GM21447 (cell line): ENCODE data around the gene SLC4A7.
A peak's percentile ranks its signal among the peaks of the same experiment; 100 is the strongest.
"Not testable (repeated sequence)": the region's sequence is repeated elsewhere in the genome, so short reads cannot be mapped to it uniquely, and the experiment has no call there.

Experiments
- ATAC-seq: cut with Tn5 transposase; IDR thresholded peaks from one replicate; pipeline ENCODE4 v1.9.1; 2021; ENCODE audit not compliant: unreplicated experiment

SLC4A7 gene

DNA sequence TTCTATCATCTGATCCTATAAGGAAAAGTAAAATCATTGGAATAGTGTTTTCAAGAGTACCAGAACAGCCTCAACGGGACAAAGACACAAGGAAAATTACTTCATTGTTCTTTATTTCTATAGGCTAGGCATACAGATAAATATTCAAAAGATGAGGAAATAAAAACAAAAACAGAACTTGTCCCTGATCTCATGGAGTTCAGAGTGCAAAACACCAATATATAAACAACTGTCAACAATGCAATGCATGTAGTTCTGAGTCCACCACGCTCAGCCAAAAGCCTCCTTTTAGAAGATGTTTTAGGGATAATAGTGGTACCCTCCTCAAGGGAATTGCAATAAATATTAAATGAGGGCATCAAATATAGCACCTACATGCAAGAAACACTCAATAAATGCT is 4.6 kb upstream of the SLC4A7 start:
- ATAC-seq = no peak

DNA sequence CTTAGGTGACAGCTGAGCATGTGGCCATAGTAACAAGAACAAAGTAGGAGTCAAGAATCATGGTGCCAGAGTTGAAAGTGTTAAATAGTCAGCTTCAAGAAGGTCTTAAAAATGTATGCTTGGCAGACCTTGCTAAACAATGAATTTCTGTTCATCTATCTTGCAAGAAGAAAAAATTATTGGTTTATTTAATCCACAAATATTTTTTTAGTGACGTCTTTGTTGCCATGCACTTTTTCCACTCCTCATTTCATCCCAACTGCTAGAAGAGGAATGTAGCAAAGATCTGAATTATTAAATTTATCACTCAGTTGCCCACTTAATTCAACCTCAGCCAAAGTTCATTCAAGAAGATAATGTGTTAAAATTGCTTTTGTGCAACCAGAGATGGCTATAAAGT is 3.2 kb upstream of the SLC4A7 start:
- ATAC-seq = no peak

DNA sequence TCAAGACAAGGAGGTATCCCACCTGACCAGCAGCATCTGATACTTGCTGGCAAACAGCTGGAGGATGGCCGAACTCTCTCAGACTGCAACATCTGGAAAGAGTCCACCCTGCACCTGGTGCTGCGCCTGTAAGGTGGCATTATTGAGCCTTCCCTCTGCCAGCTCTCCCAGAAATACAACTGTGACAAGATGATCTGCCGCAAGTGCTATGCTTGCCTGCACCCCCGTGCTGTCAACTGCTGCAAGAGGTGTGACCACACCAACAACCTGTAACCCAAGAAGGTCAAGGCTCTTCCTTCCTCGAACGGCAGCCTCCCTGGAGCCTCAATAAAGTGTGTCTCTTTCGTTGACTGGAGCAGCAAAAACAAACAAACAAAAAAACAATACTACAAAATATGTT is 2.2 kb upstream of the SLC4A7 start:
- ATAC-seq = no peak

DNA sequence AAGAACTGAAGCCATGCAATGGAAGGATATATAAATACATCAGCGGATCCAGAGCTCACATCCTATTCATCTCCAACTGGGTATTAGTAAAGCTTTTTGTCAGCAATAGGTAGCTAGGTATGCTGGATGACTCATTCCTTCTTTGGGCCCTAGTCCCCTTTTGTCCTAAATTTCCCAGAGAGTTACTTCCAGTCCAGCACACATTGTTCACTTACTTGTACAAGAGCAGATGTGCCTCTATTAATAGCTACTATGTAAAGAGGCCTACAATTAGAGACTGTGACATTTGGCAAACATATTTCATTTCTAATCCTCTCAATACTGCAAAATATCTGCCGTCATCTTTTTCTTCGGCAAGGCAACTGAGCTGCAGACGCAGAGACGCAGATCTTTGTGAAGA is 1.7 kb upstream of the SLC4A7 start:
- no peak for ATAC-seq

DNA sequence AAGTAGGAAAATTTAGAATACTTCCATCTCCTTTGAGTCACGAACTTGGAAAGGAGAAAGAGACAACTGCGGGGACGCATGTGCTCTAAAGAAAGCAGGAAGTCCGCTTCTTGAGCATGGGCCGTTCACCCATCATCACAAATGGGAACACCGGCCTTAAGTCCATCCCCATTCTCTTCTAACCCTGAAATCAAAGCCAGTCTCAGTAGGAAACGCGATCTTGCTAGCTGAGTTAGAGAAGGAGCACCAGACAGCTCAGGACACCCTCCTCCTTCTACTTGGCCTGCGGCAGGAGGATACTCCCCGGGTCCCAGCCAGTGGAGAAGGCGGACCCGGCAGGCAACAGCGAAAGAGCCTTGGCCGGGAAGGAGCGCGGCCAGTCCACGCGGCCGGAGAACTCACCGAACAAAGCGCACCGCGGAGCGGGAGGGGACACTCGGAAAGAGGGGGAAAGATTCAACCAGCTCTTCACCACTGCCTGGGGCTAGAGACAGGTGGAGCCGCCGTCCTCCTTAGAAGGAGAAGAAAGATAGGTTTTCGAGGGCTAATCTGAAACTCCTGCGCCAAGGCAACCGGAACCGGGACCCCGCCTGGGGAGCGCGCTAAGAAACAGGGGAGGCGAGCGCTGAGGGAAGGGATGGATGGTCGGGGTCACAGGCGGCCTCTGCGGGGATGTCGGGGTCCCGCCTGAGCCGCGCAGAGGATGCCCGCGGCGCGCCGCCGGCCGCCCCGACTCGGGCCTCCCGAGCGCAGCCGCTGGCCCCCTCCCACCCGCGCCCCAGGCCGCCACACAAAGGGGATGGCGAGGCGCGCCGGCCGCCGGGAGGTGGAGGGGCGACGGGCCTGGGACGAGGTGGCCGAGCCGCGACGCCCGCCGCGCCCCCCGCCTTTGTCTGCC is 818 bp downstream of the SLC4A7 start:
- peak; percentile 30 for ATAC-seq

DNA sequence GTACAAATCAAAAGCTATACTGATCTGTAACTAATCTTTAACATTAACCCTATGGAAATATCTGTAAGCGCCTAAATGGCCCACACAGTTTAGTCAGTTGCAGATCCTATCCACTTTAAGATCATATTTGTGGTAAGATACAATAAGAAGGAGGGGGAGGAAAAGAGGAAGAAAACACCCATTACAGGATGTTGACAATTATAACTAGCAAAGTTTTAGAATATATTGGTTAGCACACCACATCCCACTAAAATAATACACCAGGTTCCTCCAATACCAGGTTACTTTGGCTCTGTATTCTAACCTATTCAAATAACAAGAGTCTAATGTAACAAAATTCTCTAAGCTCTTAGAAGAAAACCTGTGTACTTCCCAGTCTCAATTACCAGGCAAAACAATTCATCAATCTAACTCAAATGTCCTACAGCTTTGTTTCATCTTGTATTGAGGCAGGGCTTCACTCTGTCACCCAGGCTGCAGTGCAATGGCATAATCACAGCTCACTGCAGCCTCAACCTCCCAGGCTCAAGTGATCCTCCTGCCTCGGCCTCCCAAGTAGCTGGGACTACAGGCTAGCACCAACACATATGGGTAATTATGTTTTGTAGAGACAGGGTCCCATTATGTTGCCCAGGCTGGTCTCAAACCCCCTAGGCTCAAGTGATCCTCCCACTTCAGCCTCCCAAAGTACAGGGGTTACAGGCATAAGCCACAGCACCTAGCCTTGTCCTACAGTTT is 4.2 kb downstream of the SLC4A7 start:
- no peak for ATAC-seq

DNA sequence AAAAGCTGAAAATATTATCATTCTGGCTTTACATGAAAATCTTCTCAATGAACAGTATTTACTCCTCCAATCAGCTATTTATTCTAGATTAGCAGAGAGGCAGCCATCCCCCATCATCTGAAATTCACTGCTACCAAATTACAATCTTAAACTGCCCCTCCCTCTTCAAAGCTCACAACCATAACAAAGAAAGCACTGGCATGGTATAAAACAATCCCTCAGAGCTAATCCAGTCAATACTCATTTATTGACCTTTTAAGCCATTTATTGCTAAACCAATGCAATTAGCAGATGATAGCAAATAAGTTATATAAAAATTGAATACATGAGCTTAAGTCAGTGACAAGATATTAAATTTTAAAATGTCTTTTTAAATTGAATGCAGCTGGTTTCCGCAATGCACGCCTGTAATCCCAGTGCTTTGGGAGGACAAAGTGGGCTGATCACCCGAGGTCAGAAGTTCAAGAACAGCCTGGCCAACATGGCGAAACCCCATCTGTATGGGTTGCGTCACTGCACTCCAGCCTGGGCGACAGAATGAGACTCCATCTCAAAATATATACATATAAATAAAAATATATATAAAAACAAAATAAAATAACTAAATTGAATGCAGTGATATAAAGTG is 12.1 kb downstream of the SLC4A7 start:
- ATAC-seq = no peak

DNA sequence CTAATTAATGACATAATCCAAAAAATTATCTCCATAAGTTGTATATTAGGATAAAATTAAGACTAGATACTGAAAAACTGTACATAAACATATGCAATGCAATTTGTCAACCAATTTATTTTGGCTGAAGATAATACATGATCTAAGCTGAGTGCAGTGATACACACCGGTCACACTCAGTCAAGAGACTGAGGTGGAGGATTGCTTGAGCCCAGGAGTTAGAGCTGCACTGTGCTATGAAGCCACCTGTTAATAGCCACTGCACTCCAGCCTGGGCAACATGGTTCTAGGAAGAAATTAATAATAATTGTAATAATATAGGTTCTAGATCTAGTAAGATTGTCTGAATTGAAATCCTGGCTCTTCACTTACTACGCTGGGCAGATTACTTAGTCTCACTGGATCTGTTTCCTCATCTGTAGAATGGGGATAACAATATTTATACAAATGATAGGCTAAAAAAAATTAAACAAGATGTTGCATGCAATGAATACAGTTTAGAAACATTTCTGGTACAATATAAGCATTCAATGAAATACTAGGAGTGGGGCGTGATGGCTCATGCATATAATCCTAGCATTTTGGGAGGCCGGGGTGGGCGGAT is 15.8 kb downstream of the SLC4A7 start:
- no peak for ATAC-seq

DNA sequence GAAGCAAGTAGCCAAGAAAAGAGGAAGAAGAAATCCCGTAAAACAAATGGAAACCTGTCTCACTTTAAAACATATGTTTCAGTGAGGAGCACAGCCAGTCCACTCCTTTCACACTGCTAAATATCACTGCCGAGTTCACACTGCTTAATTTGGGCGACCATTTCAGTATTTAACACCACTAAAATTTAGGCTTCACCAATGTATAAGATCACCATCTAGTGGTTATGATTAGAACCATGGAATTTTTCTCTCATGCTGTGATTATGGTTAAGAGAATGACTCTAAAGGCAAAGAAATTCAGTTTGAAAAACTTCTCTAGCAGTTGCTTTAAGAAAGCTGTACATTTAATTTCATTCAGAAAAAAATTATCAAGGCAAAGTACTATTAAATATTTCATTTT is 16.6 kb downstream of the SLC4A7 start:
- peak; percentile 86 for ATAC-seq

DNA sequence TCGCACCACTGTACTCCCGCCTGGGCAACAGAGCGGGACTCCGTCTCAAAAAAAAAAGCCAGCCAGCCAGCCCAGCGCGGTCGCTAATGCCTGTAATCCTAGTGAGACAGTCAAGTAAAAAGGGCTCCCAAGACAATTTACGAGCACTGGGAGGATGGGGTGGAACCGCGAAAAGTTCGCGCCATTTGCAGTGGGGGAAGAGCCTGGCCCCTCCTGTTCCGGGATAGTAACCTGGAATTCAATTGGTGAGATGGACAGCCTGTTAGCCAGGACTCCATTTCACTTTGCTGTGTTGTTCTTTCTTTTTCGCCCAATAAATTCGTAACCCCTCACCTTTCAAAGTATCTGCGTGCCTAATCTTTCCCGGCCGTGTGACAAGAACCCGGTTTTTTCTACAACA is 19.5 kb downstream of the SLC4A7 start:
- no peak for ATAC-seq

DNA sequence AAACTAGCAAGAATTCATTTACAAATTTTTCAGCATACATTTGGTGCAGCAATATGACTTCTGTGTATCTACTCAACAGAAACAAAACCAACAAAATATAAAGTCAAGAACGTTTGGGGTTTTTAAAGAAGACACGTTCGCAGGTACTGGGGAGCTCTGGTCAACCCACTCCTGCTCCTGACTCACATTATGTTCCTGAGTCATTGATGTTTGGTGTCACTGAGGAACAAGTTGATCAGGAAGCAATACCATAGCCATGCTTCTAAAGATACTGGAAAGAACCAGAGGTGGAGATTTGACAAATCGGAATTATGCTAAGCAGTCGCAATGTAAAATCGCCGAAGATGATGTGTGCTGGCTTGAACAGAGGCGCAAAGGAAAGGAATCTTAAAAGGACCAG is 22.0 kb downstream of the SLC4A7 start:
- no peak for ATAC-seq

DNA sequence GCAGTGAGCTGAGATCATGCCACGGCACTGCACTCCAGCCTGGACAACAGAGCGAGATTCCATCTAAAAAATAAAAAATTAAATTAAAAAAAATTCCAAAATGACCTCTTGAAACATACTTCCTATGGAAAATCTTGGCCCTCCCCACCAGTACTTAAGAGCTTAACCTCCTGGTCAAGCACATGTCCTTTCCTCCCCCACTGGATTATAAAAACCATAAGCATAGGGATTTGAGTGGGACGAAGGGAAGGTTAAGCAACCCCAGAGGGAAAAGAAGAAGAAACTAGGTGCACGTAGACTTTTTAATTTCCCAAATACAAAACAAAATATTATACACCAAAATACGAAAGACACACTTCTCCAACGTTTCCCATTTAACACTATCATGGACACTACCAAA is 25.3 kb downstream of the SLC4A7 start:
- ATAC-seq = no peak

DNA sequence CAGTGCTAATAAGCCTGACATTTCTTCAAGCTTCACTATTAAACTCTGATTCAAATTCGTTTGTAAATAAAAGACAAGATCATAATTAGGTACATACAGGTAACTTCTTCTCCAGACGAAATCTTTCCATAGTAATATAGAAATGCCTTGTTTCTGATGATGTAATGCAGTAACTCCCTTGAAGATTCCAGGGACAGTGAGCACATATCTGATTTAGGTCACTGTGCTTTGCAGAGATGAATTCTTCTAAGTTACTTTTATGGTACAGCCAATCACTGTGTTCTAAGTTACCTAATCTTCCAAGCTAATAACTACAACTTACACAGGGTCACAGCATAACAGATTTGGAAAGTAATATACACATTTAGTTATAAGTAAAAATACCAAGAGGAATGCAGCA is 27.6 kb downstream of the SLC4A7 start:
- no peak for ATAC-seq

DNA sequence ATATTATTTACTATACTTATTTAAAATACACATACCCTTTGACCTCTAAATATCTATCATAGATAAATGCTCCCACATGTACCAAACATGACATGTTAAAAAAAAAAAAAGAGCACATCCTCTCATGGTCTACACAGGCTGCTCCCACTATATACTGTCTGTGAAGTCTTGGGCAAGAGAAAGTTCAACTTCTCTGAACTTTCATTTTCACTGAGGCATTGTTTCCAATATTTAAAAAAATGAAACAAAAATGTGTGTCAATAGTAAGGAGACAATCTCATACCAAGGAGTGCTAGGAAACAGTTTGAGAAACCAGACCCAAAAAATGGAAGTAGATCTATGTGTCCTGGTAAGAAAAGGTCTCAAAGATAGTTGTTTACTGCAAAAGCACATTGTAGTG is 29.3 kb downstream of the SLC4A7 start:
- peak; percentile 83 for ATAC-seq

DNA sequence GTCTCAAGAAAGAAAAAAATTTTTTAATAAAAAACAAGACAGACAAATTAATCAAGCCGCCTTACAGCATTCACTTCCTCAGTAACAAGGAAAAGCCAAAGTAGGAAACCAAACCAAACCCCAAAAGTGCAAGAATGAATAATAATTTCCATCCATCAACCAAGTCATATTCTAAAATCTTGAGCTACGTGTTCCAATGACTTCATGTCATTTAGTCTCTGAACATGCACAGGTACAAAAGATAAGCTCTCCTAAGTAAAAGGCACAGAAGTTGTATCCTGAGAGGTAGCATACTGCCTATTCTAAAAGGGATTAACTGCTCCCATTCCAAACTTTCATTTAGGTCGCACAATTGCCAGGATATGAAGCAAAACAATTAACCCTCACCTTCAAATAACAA is 29.7 kb downstream of the SLC4A7 start:
- no peak for ATAC-seq

DNA sequence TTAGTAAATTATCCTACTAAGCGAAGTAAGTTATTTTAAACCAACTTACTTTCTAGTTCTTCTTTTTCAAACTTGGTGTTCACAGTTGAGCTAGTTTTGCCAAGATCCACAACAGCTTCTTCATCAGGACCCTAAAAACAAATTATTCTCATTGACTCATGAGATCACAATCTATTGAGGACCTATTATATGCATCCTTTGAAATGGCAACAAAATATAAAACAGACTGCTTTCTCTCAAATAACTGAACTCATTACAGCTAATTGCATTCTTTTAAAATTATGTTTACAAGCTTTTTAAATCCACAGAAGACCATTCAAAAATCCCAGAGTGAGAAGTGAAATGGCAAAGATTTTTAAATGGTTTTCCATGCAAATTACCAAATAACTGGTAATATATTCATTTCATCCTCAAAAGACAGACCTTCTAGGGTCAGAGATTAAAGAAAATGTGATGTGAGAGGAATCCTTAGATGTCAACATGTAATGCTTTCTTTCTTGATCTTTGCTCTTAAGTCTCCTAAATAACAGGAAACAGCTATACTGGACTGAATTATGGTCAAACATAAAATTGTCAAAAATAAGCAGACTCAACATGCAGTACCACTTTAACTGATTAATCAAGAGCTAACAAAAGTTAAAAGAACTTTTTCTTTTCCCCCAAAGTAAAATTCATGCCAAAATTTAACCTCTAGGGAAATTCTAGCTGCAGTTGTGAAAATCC is 31.7 kb downstream of the SLC4A7 start:
- ATAC-seq = no peak

DNA sequence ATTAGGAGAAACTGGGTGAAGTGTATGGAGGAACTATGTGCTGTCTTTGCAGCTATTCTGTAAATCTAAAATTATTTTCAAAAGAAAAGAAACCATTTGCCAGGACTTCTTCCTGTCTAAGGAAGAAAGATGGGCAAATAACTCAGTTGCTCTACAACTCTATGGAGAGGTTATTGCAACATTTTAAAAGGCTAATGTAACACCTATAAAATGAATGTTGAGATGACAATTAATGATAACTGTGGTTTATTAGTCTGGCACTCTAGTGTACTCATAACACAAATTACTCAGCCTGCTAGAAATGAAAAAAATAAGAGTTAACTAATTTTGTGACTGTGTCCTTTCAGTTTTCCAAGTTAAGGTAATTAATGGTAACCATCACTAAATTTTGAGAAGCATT is 32.3 kb downstream of the SLC4A7 start:
- ATAC-seq = no peak

DNA sequence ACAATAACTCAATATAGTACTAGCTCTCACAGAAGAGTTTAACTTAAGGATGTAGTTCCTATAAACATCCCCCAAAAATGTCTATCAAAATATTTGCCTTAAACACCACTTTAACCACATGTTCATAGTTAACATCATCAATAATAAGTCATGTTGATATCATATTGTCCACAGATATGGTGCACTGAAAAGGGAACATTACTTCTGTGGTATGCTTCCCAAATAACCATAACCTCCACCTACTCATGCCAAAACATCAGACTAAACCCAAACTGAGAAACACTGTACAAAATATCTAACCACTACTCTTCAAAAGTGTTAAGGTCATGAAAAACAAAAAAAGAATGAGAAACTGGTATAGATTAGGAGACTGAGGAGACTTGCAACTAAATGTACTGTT is 32.9 kb downstream of the SLC4A7 start:
- no peak for ATAC-seq

DNA sequence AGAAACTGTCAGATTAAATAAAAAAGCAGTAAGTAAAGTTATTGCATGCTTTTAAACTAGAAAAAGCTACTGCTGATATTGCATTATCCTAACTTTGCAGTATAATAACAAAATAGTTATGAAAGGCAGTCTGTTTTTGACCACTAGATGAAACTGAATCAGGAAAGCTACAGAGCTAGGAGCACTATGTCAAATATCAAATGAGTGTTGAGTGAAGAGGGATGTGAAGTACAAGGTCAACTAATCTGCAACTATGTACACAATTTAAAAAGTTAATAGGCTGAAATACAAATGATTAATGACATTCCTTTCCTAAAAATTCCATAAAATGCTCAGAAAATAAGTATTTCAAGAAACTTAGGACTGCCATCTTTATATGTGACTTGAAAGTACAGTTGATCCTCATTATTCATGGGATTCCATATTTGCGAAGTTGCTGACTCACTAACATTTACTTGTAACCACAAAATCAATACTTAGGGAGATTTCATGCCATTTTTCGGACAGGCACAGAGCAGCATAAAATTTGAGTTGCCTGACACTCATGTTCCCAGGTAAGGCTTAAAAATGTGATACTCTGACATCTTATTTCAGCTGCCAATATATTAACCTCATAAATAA is 34.5 kb downstream of the SLC4A7 start:
- no peak for ATAC-seq

DNA sequence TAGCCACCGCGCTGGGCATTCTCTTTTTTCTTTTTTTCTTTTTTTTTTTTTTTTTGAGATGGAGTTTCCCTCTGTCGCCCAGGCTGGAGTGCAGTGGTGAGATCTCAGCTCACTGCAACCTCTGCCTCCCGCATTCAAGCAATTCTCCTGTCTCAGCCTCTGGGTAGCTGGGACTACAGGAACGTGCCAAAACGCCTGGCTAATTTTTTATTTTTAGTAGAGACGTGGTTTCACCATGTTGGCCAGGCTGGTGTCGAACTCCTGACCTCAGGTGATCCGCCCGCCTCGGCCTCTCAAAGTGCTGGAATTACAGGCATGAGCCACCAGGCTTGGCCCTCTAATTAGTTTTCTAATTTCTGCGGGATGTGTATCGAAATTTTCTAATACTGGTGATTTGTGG is 41.2 kb downstream of the SLC4A7 start:
- not testable (repeated sequence) for ATAC-seq
